T1000 (cell line): ENCODE measurements around the gene PPP4C.
A peak's percentile ranks its signal among the peaks of the same experiment; 100 is the strongest.
"Not testable (repeated sequence)": the region's sequence is repeated elsewhere in the genome, so short reads cannot be mapped to it uniquely, and the experiment has no call there.

ENCODE experiments used
- DNase-seq: peaks from one replicate; lab custom pipeline; 2025; ENCODE audit warnings: mixed read lengths; lab: John Stamatoyannopoulos, UW

Gene PPP4C

GRCh38 chr16:30096105-30096861, 20.5 kb downstream of the PPP4C start, which contains the start of gene YPEL3:
TSS of gene YPEL3 (minus strand) at chr16:30096213. CDS start at chr16:30095482, 731 bp downstream.
- DNase-seq = peak; percentile 84

- DNase-seq = no peak
Observed at GRCh38 chr16:30096862-30097563, 21.2 kb downstream of the PPP4C start.

- no peak for DNase-seq
Observed at GRCh38 chr16:30104090-30104489, 28.3 kb downstream of the PPP4C start.

DNA sequence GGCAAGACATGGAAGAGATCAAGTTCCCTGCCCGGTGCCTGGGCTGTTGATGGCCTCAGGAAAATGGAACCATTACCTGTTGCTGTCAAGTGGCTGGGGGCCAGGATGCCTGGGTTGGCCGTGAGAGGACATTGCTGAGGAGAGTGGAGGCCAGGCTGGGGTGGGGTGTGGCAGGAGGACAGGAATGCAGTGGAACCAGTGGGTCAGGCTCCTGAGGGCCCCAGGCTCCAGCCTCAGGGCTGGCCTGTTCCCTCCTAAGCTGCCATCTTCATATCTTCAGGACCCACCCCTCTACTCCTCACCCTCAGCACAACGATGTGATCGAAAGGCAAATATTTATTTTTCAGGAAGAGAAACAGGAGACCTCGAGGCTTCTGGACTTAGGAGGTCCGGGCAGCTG, 28.7 kb downstream of the PPP4C start:
- DNase-seq = no peak

GRCh38 chr16:30108059-30108850, 32.5 kb downstream of the PPP4C start:
- DNase-seq = no peak

DNA sequence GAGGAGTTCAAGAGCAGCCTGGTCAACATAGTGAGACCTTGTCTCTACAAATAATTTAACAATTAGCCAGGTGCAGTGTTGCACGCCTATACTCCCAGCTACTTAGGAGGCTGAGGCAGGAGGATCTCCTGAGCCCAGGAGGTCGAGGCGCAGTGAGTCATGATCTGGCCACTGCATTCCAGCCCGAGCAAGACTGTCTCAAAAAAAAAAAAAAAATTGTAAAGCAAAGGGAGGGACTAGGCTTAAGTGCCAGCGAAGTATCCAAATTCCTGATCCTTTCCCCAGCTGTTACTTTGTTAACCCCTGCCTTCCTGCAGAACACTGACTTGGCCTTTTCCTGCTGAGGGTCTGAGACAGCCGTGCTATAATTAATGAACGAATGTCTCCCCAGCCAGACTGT, 34.9 kb downstream of the PPP4C start:
- no peak for DNase-seq

DNA sequence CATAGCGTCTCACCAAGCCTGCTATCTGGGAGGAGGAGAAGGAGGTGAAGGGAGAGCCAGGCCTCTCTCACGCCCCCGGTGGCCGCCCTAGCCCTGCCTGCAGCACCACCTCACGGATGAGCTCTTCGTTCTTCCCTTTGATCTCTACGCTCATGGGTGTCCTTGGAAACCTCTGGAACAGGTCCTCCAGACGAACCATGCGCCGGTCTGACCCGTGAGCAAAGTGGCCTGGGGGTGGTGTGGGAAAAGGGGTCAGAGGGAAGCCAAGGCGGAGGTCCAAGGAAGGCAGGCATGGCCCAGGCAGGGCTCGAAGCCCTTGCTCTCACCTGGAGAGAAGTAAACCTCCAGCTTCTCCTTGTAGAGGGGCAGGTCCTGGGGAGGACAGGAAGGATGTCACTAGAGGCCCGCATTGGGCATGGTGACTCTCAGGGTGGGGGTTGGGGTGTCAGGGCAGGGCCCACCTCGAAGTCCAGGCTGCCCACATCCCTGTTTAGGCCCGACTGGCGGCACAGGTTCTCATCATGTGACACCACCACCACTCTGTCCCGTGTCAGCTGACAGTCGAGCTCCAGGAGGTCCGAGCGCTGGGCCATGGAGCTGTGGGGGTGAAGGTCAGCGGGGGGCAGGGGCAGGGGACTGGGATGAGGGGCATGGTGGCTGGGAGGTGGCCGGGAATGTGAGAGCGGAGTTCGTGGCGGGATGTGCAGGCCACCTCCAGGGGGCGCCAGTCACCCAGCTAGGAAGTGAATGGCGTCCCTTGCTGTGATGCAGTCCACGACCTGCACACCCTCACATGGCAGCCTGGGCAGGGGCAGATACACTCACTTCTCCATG, 36.6 kb downstream of the PPP4C start:
- DNase-seq = peak; percentile 28

GRCh38 chr16:30113031-30113710, 37.4 kb downstream of the PPP4C start, which contains the start of gene GDPD3:
TSS of gene GDPD3 (minus strand) at chr16:30113537. CDS start at chr16:30113478, 59 bp downstream.
- no peak for DNase-seq

- no peak for DNase-seq
Observed at GRCh38 chr16:30113711-30114333, 38.0 kb downstream of the PPP4C start.

GRCh38 chr16:30114411-30114810, 38.6 kb downstream of the PPP4C start:
- DNase-seq = no peak

DNA sequence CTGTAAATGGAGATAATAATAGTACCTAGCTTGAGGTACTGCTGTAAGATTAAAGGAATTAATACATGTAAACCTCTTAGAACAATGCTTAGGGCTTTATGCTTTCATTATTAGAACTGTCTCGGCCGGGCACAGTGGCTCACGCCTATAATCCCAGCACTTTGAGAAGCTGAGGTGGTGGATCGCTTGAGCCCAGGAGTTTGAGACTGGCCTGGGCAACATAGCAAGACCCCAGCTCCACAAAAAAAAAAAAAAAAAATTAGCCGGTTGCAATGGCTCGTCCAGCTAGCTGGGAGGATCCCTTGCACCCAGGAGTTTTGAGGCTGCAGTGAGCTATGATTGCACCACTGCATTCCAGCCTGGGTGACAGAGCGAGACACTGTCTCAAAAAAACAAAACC, 39.0 kb downstream of the PPP4C start:
- DNase-seq = not testable (repeated sequence)

GRCh38 chr16:30115238-30115637, 39.4 kb downstream of the PPP4C start:
- no peak for DNase-seq

- DNase-seq = no peak
Observed at GRCh38 chr16:30116291-30117207, 40.8 kb downstream of the PPP4C start.

- DNase-seq = no peak
Observed at GRCh38 chr16:30117768-30118167, 42.0 kb downstream of the PPP4C start.

DNA sequence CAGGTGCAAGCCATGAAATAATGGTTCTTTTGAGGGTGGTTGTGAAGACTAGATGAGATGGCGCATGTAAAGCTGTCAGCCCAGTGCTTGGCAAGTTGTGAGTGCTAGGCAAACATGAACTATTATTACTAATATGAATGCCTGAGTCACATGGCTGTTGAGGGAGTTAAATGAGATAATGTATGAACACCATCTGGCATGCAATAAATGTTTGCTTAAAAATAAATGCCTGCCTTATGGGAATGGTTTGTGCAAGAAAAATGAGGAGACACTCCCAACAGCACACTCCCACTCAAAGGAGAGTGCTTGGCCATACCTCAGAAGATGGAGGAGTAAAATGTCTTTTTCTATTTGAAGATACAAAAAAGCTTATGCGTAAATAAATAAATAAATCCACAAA, 43.6 kb downstream of the PPP4C start:
- DNase-seq = no peak

DNA sequence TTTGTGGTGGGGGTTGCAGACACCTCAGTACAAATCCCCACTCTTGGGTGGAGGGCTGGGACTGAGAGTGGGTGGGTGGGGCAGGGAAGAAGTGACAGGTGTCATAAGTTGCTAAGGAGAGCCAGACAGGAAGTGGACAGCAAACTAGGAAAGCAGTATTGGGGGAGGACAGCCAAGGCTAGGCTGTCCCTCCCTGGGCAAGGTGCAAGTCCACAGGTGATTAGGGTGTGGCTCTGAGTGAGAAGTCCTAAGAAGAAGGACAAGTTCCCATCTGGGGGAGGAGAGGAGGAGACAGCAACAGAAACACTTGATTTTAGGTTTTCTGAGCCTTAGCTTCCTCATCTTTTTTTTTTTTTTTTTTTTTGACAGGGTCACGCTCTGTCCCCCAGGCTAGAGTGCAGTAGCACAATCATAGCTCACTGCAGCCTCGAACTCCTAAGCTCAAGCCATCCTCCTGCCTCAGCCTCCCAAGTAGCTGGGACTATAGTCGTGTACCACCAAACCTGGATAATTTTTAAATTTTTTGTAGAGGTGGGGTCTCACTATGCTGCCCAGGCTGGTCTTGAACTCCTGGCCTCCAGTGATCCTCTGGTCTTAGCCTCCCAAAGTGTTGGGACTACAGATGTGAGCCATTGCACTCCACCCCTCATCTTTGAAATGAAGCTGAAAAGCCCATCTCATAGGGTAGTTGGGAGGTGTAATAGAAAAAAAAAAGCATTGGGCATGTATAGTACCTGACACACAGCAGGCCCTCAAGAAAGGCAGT, 44.7 kb downstream of the PPP4C start:
- DNase-seq = no peak

GRCh38 chr16:30121741-30122571, 46.2 kb downstream of the PPP4C start:
- no peak for DNase-seq
